Stimulated activated CD4-positive, alpha-beta T cell treated with anti-CD3 and anti-CD28 coated beads, Interleukin-15, amount 100 ng/mL, for 24 hours (primary cell): ENCODE data around the gene RNF213.

ENCODE experiments used
- DNase-seq: peaks from one replicate; pipeline ENCODE4 v3.0.0-alpha.2; 2020

Gene RNF213

DNA sequence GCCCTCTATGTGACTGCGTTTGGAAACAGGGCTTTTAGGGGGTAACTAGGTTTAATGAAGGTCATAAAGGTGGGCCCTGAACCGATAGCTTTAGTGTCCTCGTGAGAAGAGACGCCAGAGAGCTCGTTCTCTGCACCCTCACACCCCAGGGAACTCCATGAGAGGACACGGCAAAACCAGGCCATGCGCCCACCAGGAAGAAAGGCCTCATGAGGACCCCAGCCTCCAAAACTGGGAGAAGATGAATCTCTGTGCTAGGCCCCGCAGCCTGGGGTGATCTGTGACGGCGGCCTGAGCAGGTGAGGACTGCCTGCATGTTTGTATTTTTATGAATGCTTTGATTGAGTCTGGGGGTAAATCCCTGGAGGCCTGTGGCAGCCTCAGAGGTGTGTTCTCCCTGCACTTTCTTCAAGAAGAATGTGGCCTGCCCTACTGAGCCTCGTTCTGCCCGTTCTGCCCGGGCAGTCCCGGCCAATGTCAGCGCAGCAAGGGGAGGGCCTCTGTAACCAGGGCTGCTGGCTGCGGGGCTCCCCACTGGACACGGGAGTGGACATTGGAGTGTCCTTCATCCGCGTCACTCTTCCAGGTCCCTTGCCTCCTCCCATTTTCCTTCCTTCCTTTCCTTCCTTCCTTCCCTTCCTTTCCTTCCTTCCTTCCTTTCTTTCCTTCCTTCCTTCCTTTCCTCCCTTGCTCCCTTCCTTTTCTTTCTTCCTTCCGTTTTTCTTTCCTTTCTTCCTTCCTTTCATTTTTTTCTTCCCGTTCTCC is 6.8 kb upstream of the RNF213 start:
- DNase-seq, result no peak

DNA sequence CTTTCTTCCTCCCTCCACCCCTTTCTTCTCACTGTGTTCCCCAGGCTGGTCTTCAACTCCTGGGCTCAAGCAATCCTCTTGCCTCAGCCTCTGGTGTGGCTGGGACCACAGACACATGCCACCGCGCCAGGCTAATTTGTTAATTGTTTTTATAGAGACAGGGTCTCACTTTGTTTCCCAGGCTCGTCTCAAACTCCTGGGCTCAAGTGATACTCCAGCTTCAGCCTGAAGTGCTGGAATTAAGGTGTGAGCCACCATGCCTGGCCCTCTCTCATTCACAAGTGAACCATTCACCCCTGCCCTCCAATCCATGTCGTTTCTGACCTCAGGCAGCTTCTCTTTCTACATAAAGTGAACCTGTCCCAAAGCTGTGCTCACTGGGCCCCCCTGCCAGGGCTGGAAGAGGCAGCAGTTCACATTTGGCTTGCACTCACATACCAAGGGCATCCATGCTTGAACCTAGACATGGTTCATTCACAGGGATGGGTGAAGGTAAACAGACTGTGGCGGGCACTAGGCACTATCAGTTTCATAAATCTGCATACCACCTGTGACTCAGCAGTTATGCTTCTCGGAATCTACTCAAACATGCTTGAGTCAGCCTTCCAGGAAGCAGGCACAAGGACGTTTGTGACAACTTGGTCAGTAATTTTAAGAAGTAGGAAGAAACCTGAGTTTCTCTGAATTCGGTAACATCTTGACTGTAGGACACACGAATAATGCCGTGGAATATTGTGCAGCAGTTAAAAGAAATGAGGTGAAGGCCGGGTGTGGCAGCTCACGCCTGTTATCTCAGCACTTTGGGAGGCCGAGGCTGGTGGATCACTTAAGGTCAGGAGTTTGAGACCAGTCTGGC is 6.0 kb upstream of the RNF213 start:
- DNase-seq, result peak; percentile 77

DNA sequence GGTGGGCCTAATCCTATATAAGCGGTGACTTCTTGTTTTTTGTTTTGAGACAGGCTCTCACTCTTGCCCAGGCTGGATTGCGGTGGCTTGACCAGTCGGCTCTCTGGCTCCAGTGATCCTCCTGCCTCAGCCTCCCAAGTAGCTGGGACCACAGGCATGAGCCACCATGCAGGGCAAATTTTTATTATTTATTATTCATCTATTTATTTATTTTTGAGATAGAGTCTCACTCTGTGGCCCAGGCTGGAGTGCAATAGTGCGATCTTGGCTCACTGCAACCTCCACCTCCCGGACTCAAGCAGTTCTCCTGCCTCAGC is 4.7 kb upstream of the RNF213 start:
- DNase-seq, result no peak

DNA sequence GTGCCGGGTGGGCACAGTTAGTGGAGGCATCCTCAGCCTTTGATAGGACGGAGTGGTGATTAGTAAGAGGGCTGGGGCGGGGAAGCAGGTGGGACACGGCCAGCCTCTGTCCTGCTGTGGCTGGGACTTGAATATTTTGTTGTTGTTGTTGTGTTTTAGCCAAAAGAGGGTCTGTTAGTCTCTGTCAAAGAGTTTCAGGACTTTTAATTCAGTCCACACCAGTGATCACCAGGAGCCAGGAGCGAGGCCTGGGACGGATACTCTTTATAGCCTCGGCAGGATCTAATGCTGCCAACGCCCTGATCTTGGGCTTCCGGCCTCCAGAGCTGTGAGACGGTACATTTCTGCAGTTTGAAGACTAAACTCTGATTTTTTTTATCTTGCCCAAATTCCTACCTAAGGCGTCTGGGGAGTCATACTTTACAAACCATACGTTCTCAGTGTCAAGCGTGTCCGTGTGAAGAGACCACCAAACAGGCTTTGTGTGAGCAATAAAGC is 2.9 kb upstream of the RNF213 start:
- no peak for DNase-seq

DNA sequence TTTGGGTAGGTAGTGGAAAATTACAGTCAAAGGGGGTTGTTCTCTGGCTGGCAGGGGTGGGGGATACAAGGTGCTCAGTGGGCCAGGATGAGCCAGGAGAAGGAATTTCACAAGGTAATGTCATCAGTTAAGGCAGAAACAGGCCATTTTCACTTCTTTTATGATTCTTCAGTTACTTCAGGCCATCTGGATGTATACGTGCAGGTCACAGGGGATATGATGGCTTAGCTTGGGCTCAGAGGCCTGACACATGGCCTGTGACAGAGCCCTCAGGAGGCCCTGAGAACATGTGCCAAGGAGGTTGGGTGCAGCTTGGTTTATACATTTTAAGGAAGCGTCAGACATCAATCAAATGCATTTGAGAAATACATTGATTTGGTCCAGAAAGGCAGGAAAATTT is 2.4 kb upstream of the RNF213 start:
- DNase-seq, result peak; percentile 45

DNA sequence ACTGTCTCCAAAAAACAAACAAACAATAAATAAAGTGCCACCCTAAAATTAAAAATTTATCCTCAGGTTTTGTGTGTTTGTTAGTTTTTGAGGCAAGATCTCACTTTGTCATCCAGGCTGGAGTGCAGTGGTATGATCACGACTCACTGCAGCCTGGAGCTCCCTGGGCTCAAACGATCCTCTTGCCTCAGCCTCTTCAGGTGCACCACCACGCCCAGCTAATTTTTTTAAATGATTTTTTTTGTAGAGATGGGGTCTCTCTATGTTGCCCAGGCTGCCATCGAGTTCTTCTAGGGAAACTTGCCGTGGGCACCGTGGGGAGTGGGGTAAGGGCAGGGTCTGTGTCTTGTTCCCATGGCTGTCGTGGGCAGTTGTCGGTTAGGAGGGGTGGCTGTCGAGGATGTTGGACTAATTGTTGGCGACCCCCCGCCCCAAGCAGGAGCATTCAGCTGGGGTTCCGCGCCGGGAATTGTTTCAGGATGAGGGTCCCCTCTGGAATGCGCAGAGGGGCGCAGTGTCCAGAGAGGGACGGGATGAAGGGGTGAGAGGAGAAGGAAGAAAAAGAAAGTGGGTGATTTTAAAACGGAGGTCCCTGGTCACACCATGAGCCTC is 1.1 kb upstream of the RNF213 start:
- peak; percentile 43 for DNase-seq

DNA sequence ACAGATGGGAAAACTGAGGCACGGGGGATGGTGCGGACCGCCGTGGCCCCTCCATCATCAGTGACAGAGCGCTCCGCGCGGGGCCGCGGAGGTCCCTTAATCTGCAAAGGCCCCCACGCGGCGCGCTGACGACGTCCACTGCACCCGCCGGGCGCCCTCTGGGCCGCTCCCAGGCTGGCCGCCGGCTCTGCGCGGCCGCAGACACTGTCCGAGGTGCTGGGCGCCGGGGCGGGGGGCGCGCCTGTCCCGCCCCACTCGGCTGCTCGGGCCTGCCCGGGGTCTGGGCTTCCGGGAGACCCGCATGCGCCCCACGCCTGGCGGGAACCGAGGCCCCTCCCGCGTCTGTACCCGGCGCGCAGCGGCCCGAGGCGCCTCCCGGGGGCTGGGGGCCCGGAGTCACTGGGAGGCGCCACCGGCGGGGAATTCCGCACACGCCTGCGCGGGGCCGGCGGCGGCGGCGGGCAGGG is 550 bp upstream of the RNF213 start:
- peak; percentile 83 for DNase-seq

DNA sequence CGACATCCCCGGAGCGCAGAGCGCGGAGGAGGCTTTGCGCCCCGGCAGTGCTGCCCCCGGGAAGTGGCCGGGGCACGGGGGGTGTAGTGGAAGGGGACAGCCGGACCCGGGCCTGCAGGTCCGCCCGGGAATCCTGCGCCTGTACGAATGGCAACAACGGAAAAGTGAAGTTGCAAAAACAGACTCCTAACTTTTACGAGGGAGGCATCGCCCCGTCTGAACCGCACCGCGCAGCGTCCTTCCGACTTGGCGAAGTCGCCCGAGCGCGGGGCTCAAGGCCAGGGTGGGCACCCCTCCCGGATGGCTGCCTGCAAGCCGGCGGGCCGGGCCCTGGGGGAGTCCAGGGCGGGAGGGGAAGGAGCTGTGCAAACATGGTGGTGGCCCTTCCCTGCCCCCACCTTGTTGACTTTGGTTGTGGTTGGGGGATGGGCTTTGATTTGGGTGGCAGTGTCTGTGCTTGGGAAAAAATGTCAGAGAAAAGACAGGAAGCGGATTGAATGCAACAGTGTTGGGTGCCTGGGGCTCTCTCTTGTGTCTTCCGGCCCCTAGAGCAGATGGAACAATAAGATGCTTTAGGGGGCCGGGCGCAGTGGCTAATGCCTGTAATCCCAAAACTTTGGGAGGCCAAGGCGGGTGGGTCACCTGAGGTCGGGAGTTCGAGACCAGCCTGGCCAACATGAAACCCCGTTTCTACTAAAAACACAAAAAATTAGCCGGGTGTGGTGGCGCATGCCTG is 675 bp downstream of the RNF213 start:
- peak; percentile 68 for DNase-seq

DNA sequence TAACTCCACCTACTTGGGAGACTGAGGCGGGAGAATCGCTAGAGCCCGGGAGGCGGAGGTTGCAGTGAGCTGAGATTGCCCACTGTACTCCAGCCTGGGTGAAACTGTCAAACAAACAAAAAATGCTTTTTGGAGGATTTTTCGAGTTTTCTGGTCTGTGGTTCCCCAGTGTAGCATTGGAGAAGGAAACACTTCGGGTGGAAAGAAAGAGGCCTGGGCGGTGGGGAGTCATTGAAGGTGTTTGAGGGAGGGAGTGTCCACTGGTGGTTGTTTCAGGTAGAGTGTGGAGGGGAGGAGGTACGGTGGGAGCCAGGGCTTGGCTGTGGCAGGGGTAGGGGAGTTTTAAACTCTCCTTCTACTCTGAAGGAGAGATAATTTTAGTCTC is 1.2 kb downstream of the RNF213 start:
- DNase-seq, result no peak

DNA sequence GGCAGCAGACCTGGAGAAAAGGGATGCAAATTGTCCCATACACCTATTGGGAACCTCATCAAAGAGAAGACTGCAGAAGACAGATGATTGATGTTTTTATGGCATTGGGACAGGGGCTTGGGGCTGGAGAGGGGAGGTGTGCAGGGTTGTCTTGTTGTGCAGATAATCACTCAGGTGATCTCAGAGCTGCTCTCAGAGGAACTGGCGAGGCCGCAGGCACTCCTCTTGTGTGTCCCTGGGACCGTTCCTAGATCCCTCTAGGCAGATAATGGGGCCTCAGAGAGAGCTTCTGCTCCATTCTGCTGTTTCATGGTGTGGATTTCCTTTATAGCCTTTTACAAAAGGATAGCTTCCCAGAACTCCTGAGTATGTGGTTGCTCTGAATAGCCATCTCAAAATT is 1.6 kb downstream of the RNF213 start:
- DNase-seq, result no peak

DNA sequence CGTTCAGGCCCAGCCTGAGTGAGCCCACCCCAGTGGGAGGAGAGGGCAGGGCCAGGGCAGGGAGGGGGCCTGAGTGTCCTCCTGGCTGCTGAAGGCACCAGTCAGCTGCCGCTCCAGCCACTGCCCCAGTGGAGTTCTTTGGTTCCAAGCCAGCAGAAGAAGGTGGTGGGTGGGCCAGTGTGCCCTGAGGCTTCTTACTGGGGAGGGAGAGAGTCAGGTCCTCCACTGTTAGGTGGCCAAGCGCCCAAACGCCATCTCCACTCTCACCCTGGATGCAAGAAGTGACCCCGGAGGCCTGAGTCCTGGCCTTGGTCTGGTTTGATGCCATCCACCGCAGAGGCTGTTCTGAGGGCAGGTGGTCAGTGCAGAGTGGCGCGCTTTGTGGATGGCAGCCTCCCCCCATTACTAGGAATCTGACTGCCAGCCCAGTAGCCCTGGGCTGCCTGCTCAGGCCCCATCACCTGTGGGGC is 2.2 kb downstream of the RNF213 start:
- no peak for DNase-seq

DNA sequence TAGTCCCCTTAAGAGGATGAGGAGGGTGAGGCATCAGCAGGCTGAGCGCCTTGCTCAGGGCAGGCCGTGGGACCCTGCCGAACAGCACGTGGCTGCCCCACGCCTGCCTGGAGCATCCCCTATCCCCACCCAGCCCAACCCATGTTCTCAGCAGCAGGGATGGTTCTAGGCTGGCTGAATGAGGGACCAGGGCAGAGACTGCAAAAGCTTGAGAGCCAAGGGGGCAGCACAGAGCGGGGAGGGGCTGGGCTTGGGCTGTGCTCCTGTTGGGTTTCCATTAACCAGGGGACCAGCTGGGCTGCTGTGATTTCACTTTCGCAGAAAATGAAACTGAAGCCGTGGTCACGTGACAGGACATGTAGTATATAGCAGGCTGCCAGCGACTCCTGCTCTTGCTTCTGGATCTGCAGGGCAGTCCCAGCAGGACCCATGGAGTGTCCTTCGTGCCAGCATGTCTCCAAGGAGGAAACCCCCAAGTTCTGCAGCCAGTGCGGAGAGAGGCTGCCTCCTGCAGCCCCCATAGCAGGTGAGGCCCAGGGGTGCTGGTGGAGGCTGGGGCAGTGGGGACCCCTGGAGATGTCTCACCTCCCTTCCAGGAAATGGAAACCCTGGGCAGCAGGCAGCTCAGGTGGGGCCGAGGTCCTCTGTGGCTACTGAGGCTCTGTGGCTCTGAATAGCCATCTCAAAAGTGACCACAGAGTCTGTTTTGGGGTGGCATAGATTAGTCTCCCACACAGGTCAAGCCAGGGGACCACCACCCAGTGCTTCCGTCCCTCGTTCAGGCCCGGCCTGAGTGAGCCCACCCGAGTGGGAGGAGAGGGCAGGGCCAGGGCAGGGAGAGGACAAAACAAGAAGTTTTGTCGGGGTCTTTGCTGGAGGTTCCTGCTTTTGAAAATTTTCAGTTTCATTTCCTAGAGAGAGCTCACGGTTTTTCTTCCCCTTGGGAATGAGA is 2.9 kb downstream of the RNF213 start:
- peak; percentile 94 for DNase-seq

DNA sequence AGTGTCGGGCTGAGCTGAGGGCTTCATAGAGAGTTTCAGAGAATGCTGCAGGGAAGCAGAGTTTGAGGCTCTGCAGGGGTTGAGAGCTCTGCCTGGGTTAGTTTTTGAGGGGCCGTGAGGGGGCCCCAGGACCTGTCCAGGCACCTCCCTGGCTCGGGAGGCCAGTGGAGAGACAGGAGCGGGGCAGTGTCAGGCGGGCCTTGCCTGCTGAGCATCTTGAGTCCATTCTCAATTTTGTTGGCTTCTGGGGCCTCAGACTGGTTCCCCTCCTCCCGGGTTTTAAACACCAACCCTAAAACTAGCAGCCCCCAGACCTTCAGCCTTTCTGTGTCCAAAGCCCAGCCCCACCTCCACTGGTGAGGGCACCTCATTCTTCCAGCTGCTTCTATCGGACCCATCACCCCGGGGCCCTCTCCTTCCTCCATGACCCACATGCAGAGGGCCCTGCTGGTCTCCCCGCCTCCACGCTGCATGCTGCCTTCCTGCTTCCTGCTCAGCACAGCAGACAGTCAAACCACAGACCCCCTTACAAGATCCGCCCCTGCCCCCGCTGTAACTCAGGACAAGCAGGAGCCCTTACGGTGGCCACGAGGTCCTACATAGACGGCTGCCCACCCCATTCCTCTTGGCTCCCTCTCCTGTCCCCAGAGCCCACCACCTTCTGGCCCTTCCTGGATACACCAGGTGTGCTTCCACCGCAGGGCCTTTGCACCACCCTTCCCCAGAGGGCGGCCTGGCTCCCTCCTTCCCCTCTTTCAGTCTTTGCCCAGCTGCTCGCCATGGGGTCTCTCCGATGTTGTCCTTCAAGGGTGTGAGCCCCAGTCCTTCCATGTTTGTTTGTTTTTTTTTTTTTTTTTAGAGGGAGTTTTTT is 3.8 kb downstream of the RNF213 start:
- DNase-seq, result peak; percentile 73

DNA sequence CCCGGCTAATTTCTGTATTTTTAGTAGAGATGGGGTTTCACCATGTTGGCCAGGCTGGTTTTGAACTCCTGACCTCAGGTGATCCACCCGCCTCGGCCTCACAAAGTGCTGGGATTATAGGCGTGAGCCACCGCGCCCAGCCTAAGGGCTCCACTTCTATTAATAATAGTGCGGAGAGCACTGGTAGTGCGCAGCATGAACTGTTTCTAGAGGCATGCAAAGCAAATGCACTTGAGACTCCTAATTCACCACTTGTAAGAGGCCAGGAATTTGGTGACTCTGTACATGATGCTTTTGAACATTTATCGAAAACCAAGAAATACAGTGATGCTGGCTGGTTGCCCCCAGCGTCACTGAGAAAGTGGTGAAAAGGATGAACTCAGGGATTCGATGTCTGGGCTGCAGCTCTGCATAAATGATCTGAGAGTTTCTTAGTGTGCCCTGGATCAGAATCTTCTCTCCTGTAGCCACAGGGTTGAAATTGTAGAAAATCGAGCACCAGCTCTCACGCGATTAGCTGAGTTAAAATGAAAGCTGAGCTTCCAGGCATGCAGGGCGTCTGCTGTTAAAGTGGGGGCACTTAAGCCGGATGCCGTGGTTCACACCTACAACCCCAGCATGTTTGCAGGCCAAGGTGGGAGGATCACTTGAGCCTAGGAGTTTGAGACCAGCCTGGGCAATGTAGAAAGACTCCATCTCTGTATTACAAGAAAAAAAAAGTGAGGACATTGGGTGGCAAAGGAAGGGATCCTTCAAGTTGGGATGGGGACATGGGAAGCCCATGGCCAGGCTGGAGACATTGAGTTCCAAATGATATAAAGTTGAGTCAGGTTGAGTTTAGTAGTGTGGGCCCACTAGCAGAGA is 4.8 kb downstream of the RNF213 start:
- peak; percentile 81 for DNase-seq

DNA sequence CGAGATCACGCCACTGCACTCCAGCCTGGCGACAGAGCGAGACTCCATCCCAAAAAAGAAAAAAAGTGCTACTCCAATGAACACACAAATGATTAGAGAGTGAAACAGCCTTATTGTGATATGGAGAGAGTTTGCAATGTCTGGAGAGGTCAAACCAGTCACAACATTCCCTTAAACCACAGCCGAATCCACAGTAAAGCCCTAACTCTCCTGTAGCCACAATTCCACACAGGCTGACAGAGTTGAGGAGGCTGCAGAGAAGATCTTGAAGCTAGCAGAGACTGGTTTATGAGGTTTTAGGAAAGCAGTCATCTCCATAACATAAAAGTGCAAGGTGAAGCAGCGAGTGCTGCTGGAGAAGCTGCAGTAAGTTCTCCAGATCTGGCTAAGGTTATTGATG is 6.7 kb downstream of the RNF213 start:
- DNase-seq, result no peak

DNA sequence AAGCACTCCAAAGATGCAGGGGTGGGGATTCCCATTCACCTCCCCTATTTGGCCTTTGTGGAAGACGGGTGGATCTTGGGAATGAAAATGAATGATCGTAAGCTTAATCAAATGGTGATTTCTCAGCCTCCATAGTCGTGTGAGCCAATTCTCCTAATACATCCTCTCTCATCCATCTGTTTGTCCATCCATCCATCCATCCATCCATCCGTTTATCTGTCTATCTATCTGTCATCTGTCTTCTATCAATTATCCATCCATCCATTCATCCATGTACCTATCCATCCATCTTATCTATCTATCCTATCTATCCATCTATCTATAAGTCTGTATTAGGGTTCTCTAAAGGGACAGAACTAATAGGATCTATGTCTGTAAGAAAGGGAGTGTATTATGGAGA is 7.8 kb downstream of the RNF213 start:
- no peak for DNase-seq

DNA sequence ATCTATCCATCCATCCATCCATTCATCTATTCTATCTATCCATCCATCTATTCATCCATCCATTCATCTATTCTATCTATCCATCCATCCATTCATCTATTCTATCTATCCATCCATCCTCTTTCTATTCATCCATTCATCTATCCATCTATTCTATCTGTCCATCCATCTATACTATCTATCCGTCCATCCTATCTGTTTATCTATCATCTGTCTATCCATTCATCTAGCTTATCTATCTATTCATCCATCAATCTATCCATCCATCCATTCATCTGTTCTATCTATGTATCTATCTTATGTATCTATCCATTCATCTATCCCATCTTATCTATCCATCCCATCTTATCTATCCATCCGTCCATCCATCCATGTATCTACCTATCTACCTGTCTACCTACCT is 8.8 kb downstream of the RNF213 start:
- DNase-seq, result no peak

DNA sequence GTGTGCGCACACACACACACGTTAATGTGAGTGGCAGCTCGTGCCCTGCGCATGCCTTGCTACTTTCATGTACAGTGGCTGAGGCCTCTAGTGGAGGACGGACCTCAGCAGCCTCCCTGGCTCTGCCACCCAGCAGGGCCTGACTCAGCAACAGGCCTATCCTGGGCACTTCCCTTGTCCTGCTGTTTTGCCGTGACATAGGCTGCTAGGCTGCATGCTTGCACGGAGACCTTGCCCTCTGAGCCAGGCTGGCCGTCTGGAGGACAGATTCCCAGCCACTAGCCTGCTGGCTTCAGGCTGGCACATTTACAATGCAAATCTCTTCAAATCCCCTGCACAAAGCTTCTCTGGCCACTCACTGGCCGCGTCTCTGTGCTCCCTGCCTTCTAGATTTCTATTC is 9.5 kb downstream of the RNF213 start:
- no peak for DNase-seq

DNA sequence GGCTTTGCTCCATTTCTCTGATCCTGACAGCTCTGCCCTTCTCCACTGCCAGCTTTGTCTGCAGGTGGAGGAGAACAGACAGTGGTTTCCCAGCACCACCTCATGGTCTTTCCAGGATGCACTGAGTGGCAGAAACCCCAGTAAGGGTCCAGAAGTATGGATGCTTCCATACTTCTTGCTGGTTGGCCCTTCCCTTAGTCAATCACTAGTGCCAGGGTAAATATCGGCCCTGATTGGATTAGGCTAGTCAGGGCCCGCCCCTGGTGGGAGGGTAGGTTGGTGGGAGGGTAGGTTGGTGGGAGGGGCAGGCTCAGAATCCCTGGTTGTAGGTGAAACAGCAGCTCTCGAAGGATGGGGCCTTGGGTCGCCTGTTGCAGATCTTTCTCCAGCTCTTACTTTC is 10.2 kb downstream of the RNF213 start:
- peak; percentile 73 for DNase-seq

DNA sequence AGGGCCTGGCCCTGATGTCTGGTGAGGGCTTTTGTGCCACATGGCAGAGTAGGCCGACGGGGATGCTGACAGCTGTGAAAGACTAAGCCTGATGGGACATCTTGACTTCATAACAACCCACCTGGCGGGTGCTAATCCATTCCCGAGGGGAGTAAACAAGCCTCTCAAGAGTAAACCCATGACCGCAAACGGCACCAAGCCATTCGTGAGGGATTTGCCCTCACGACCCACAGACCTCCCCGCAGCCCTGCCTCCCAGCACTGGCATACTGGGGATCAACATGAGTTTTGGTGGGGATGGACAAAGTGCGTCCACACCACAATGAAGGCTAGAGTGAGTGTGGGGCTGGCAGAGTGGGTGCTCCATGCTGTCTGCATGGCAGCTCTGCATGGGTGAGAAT is 11.7 kb downstream of the RNF213 start:
- DNase-seq, result no peak
